GM19025 (cell line): Measurements from ENCODE around the gene GPHN.
A peak's percentile ranks its signal among the peaks of the same experiment; 100 is the strongest.
"Not testable (repeated sequence)": the region's sequence is repeated elsewhere in the genome, so short reads cannot be mapped to it uniquely, and the experiment has no call there.

ENCODE experiments used
- ATAC-seq: cut with Tn5 transposase; IDR thresholded peaks from one replicate; pipeline ENCODE4 v1.9.1; 2021; ENCODE audit warnings: mild to moderate bottlenecking, low read depth, moderate library complexity; ENCODE audit not compliant: unreplicated experiment

GPHN gene

GRCh38 chr14:66498311-66498710, 9.6 kb upstream of the GPHN start:
- no peak for ATAC-seq

GRCh38 chr14:66501592-66501991, 6.4 kb upstream of the GPHN start:
- ATAC-seq: no peak

- not testable (repeated sequence) for ATAC-seq
Observed at GRCh38 chr14:66502836-66503235, 5.1 kb upstream of the GPHN start.

- no peak for ATAC-seq
Observed at GRCh38 chr14:66503532-66503931, 4.4 kb upstream of the GPHN start.

GRCh38 chr14:66507181-66507721, 696 bp upstream of the GPHN start:
- ATAC-seq: no peak

GRCh38 chr14:66508547-66508845, 549 bp downstream of the GPHN start:
- peak; percentile 0 for ATAC-seq

GRCh38 chr14:66508846-66509621, 1.1 kb downstream of the GPHN start:
- peak; percentile 27 for ATAC-seq

GRCh38 chr14:66509874-66510273, 1.9 kb downstream of the GPHN start:
- ATAC-seq: no peak

GRCh38 chr14:66511849-66512248, 3.9 kb downstream of the GPHN start:
- ATAC-seq: no peak

- no peak for ATAC-seq
Observed at GRCh38 chr14:66514213-66514612, 6.3 kb downstream of the GPHN start.

GRCh38 chr14:66530526-66530925, 22.6 kb downstream of the GPHN start:
- ATAC-seq: no peak

GRCh38 chr14:66539034-66539433, 31.1 kb downstream of the GPHN start:
- ATAC-seq: no peak

- ATAC-seq: no peak
Observed at GRCh38 chr14:66540038-66540437, 32.1 kb downstream of the GPHN start.

- no peak for ATAC-seq
Observed at GRCh38 chr14:66541627-66542026, 33.7 kb downstream of the GPHN start.

- ATAC-seq: no peak
Observed at GRCh38 chr14:66543996-66544395, 36.0 kb downstream of the GPHN start.

- not testable (repeated sequence) for ATAC-seq
Observed at GRCh38 chr14:66545191-66545590, 37.2 kb downstream of the GPHN start.

- ATAC-seq: not testable (repeated sequence)
Observed at GRCh38 chr14:66545751-66546150, 37.8 kb downstream of the GPHN start.

- no peak for ATAC-seq
Observed at GRCh38 chr14:66563731-66564130, 55.8 kb downstream of the GPHN start.

- no peak for ATAC-seq
Observed at GRCh38 chr14:66568220-66568619, 60.3 kb downstream of the GPHN start.

GRCh38 chr14:66572826-66573225, 64.9 kb downstream of the GPHN start:
- ATAC-seq: no peak

GRCh38 chr14:66575014-66575413, 67.1 kb downstream of the GPHN start:
- ATAC-seq: no peak

- no peak for ATAC-seq
Observed at GRCh38 chr14:66575939-66576338, 68.0 kb downstream of the GPHN start.
